ENCODE measurements around the gene KCNG1. TPM values are rescaled to one million over a fixed set of nuclear protein-coding genes. Genes with fewer than 3 reads are reported as not detected.

The KCNG1 gene
- total and polyA plus RNA-seq, 2 of the 8 experiments (the other 6 are each of a cell fraction or from before 2014, with no cell fraction given): 16.0 to 18.0 TPM

DNA sequence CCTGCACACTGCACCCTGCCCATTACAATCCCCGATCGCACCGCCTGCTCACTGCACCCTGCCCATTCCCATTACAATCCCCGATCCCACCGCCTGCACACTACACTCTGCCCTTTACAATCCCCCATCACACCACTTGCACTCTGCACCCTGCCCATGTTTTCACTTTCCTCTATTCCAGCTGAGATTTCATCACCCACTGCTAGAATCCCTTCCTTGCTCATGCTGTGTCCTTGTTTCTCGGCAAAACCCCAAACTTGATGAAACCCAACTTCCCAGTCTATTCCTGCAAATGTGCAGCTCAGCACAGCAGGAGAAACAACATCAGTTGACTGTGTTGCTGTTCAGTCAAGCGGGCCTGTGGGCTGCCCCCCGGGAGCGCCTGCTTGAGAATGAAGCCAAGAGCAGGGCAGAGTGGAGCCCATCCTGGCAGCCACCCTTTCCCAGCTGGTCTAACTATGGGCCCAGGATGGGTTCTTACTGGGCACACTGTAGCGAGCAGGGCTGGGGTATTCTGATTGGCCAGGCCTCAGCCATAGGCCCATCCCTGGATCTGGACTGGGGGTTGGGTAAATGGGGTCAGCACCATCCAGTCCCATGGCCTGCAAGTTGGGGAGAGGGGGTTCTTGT, 47.1 kb downstream of the KCNG1 start:
- Histone ChIP-seq H3K18ac (ENCODE audit: extremely low read depth, low read length) (no peak overlapping the region; the same call in 1 of the 2 replicates), H2BK120ac (replicated peaks; ENCODE audit: low read depth, low read length) (no peak overlapping the region), H2AK5ac (ENCODE audit: low read depth, low read length) (no peak overlapping the region), H3K27me3 (replicated peaks in 1 of 4; ENCODE audit: control insufficient read depth in 3 of 4, extremely low read depth in 1 of 4, insufficient read depth in 3 of 4, low read length in 3 of 4) (no peaks in the 10 kb centered on the region; a peak in 1 of 7 replicates), H3K36me3 (ENCODE audit: control insufficient read depth in 2 of 4, insufficient read depth in 4 of 4, low read length in 3 of 4) (no peaks in the 10 kb centered on the region), H3K27ac (ENCODE audit: low read depth, low read length) (no peak overlapping the region), H4K91ac (replicated peaks; ENCODE audit: insufficient read length, low read length) (no peak overlapping the region), H4K20me1 (replicated peaks in 1 of 2; ENCODE audit: control insufficient read depth in 1 of 2, insufficient read depth in 2 of 2, low read length in 2 of 2) (no peaks in the 10 kb centered on the region), H2BK5ac (ENCODE audit: low read depth, low read length) (no peak overlapping the region), H3K23me2 (ENCODE audit: low read depth, low read length) (no peaks in the 10 kb centered on the region), H3K56ac (replicated peaks; ENCODE audit: insufficient read length, low read depth, low read length) (no peak overlapping the region), H3K79me1 (ENCODE audit: low read depth, low read length) (no peaks in the 10 kb centered on the region), H3K4me3 (ENCODE audit: extremely low read depth in 1 of 4, insufficient read depth in 2 of 4, low read depth in 3 of 4, low read length in 4 of 4) (no peak overlapping the region), H3K9me3 (ENCODE audit: insufficient read depth in 2 of 2, low read depth in 1 of 2, low read length in 1 of 2) (0 out of 4 replicates have a peak, but pooled peaks cover 0 to 3% of the 10 kb centered on the region in 2 experiments), H3K14ac (ENCODE audit: insufficient read length) (no peak overlapping the region), H3K4me2 (ENCODE audit: insufficient read depth in 1 of 2, low read depth in 2 of 2, low read length in 2 of 2) (no peak overlapping the region), H2BK15ac (ENCODE audit: low read length) (no peak overlapping the region), H3K9ac (replicated peaks in 1 of 4; ENCODE audit: extremely low read depth in 1 of 4, low read depth in 3 of 4, low read length in 3 of 4) (no peak overlapping the region), H3K79me2 (ENCODE audit: control insufficient read depth in 1 of 2, insufficient read depth in 2 of 2, low read length in 2 of 2) (no peaks in the 10 kb centered on the region), H3K4me1 (replicated peaks in 1 of 4; ENCODE audit: control insufficient read depth in 3 of 4, insufficient read depth in 4 of 4, low read length in 3 of 4) (no peaks in the 10 kb centered on the region), H2BK12ac (ENCODE audit: low read depth, low read length) (no peak overlapping the region), H3K4ac (replicated peaks; ENCODE audit: insufficient read length, low read depth, low read length) (peak overlapping the region; percentile 38), H2BK20ac (ENCODE audit: low read length) (no peak overlapping the region), H3K23ac (ENCODE audit: insufficient read length) (no peak overlapping the region), H2AFZ (ENCODE audit: low read length) (peak overlapping the region; percentile 44; the same call in 1 of the 2 replicates), H4K8ac (ENCODE audit: extremely low read depth, insufficient read depth, low read length) (peak overlapping the region; percentile 39), H4K5ac (ENCODE audit: insufficient read length, low read depth, low read length) (no peak overlapping the region)
- no peak for FAIRE-seq
- POLR2A ChIA-PET (ENCODE audit: partially characterized antibody): interaction anchor here (0.7 to 1.8 kb wide), 3 partner anchors 9 to 809 kb away, joined by 3 to 5 read pairs (median 3); partner anchors contain the start of genes DPM1 and MOCS3
- DNase-seq (ENCODE audit: low read depth in 1 of 2, low spot score in 2 of 2): no peak
- TF ChIP-seq KDM4A (IDR thresholded peaks at IDR 0.05; ENCODE audit: low read depth, low read length, severe bottlenecking): no peak
- no peak for TF ChIP-seq EGR1 (IDR thresholded peaks at IDR 0.05; ENCODE audit: borderline replicate concordance, low read depth, low read length)
- TF ChIP-seq CREB1 (IDR thresholded peaks at IDR 0.05): no peak
- TF ChIP-seq JUN (IDR thresholded peaks at IDR 0.05; ENCODE audit: low read depth, low read length): no peak
- TF ChIP-seq SP2 (IDR thresholded peaks at IDR 0.05; ENCODE audit: low read length): no peak
- CTCF ChIA-PET (ENCODE audit: partially characterized antibody): interaction anchor here (0.6 to 1.1 kb wide), 3 partner anchors 16 to 331 kb away, joined by 3 read pairs; no protein-coding TSS in a partner anchor
- 84% methylated on average over 10 of the region's 10 CpGs; no CpG with 5 or more reads in 1 of the 2 experiments for WGBS, 2 experiments (ENCODE audit: extremely low coverage in 1 of 2, insufficient coverage in 1 of 2, insufficient read length in 1 of 2, insufficient replicate concordance in 2 of 2, low coverage in 1 of 2, low lambda C conversion rate in 2 of 2, missing lambda C conversion rate in 1 of 2)

All from H1 (cell line).